Cerebellar nuclear complex (tissue), 1 donor: Measurements from ENCODE around the gene DCANP1.
A peak's percentile ranks its signal among the peaks of the same experiment; 100 is the strongest.

Source experiments
- DNase-seq, 2 experiments: peaks; one replicate each; lab custom pipeline; 2025; lab: John Stamatoyannopoulos, UW

Gene DCANP1

DNA sequence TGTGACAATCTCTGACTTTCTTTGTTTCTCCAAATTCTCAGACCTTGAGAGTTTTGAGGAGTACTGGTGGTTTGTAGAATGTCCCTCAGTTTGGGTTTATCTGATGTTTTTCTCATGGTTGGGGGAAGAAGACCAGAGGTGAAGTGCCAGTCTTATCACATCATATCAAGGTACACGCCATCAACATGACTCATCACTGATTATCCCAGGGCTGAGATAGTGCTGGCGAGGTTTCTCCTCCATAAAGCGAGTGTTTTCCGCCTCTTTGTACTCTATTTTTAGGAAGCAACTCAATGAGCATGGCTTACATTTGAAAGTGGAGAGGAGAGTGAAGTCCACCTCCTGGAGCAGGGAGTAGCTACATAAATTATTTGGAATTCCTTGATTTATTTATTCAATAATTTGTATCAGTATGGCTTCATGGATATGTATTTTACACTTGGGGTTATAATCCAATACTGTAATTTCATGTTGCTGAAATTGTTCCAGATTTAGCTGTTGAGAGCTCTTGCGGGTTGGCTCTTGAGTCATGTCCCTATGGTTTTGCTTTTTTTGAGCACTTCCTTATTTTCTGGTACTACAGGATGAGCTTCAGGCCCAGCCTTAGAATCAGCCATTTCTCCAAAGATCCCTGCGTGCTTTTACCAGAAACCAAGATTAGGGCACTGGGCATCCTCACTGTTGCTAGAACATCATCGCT, 23.9 kb downstream of the DCANP1 start:
- DNase-seq = no peak

DNA sequence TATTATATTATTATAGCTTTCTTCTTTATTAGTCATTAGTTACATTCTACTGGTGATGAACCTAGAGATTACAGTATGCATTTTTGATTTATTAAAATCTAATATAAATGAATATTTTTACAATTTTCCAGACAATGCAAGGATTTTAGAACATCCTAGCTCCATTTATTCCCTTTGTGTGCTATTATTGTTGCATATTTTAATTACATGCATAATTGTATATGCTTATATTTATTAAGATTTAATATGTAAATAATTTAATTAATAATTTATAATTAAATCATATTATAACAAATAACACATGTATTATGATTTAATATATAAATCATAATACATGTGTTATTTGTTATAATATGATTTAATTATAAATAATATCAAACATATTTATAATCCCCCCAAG, 24.7 kb downstream of the DCANP1 start:
- no peak for DNase-seq

- DNase-seq = no peak
Measured at GRCh38 chr5:135417083-135417482, 30.1 kb downstream of the DCANP1 start.

DNA sequence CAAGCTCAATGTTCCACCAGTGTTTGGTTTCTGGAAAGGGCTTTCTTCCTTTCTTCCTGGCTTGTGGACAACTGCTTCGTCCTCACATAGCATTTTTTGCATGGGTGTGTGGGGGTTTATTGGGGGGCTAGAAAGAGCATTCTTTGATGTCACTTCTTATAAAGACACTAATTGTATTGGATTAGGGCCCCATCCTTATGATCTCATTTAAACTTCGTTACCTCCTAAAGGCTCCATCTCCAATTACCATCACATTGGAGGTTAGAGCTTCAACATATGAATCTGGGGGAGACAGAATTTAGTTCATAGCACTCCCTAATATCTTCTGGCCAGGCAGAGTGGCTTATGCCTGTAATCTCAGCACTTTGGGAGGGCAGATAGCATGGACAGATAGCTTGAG, 42.1 kb downstream of the DCANP1 start:
- no peak for DNase-seq

DNA sequence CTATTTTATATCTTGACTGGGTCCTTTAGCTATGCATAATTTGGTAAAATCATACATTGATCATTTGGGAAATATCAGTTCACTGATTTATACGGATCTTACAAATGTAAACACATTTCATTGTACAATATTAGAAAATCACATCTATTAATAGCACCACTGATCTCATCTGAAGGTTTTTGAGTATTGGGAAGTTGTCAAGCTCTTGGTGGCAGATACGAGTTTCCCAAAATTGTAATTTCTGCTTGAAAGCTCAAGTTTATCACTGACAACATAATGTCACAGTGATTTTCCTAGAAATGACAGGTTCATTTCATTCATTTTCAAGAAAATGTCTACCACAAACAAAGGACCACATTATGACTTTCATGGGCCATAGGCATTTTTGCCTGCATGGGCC, 45.1 kb downstream of the DCANP1 start:
- no peak for DNase-seq

- no peak for DNase-seq
Measured at GRCh38 chr5:135400866-135401265, 46.3 kb downstream of the DCANP1 start.

GRCh38 chr5:135399794-135400542, 47.2 kb downstream of the DCANP1 start:
- DNase-seq = no peak

- DNase-seq = peak in 1 of 2 experiments; percentile 17
Measured at GRCh38 chr5:135398855-135399793, 48.0 kb downstream of the DCANP1 start, which contains the start of gene MACROH2A1. Gene MACROH2A1, minus strand, starts transcription at chr5:135399231. Its CDS starts 10,138 bp downstream, at chr5:135389093.

DNA sequence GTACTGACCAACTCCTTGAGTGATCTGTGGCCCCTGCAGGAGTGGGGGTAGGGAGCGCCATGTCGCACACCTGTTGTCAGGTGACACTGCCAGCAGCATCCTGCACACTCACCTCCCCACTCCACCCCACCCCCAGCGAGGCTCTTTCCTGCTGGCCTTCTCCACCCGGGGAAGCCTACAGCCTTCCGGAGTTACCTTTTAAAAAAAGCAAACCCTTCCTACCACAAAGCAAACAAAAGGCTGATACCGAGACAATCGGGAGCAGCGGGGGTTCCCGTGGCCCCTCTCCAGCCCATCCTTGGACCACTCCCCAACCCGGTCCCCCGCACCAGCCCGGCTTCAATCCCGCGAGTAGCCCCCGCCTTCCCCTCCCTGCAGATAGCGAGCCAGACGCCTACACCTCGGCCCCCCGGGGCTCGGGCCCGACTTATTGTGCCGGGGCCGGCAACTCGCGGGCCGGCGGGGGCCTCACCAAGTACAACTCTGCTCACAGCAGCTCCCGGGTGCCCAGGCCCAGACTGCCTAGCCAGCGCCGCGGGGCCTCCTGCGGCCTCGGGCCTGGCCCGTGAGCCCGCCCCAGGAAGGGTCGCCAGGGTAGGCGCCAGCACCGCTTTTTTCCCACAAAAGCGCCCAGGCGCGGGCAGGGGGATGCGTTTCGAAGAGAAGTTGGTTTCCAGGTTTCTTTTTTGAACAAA, 48.8 kb downstream of the DCANP1 start:
- no peak for DNase-seq

GRCh38 chr5:135397084-135397483, 50.1 kb downstream of the DCANP1 start:
- DNase-seq = no peak

GRCh38 chr5:135396459-135397055, 50.6 kb downstream of the DCANP1 start:
- DNase-seq = no peak

- no peak for DNase-seq
Measured at GRCh38 chr5:135395866-135396265, 51.3 kb downstream of the DCANP1 start.

DNA sequence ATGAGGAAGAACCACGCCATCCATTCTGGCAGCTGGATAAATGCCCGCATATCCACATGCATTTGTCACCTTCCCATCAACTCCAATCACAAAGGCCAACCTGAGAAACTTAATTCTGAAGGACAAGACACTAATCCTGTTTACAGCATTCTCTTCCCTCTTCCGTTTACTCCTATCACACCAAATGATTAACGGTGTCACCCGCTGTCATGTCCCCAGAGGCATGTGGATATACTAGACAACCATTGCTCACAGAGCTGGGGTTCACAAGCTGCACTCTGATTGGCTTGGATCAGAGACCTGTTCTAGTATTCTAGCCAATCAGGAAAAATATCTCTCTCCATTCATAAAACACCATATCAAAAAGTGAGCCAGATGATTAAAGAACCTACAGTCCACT, 51.7 kb downstream of the DCANP1 start:
- no peak for DNase-seq
